CD8-positive, alpha-beta T cell (primary cell): Measurements from ENCODE around the gene RINL. TPM values are rescaled to one million over a fixed set of nuclear protein-coding genes. Genes with fewer than 3 reads are reported as not detected.

Experiments used
- total RNA-seq, 46 experiments: library from RNA in 2 of 46; stranded (reverse) in 2 of 46; gene quantifications; one replicate each; pipeline ENCODE4 v1.2.3 and lab custom pipeline; 2021 to 2026

Gene RINL
- total RNA-seq, 2 experiments from 2014 or later = 18.1 to 18.4 TPM

Other genes with a start within 250 kb of the RINL start
- 100 to 1,000 TPM; 110 to 111 TPM for gene ACTN4, start 230.6 kb downstream of the RINL start, total RNA-seq
- 1 to 10 TPM; 2.7 to 3.2 TPM for gene CAPN12, start 133.8 kb downstream of the RINL start, total RNA-seq
- not detected for gene LGALS7, start 104.8 kb downstream of the RINL start, total RNA-seq
- not detected for gene LGALS7B, start 89.1 kb downstream of the RINL start, total RNA-seq
- 1 to 10 TPM; 1.8 to 3.4 TPM for gene LGALS4, start 65.3 kb downstream of the RINL start, total RNA-seq
- 10 to 100 TPM; 30.1 to 32.8 TPM for gene ECH1, start 46.5 kb downstream of the RINL start, total RNA-seq
- 100 to 1,000 TPM; 615 to 625 TPM for gene HNRNPL, start 28.3 kb downstream of the RINL start, total RNA-seq
- gene SIRT2, start 21.3 kb upstream of the RINL start, total RNA-seq = 10 to 100 TPM; 90.6 to 95.1 TPM
- gene NFKBIB, start 21.7 kb upstream of the RINL start, total RNA-seq = 10 to 100 TPM; 62.9 to 66.1 TPM
- 1 to 10 TPM in 1 of 2 experiments, under 1 TPM in 1; 0.97 to 1.0 TPM for gene CCER2, start 33.9 kb upstream of the RINL start, total RNA-seq
- 10 to 100 TPM; 24.3 to 26.1 TPM for gene SARS2, start 52.5 kb upstream of the RINL start, total RNA-seq
- 10 to 100 TPM; 14.4 to 15.7 TPM for gene MRPS12, start 52.7 kb upstream of the RINL start, total RNA-seq
- gene FBXO17, start 97.5 kb upstream of the RINL start, total RNA-seq = not detected
- not detected for gene FBXO27, start 154.3 kb upstream of the RINL start, total RNA-seq
- gene ACP7, start 206.1 kb upstream of the RINL start, total RNA-seq = not detected
- 1 to 10 TPM; 6.4 to 7.8 TPM for gene PAK4, start 247.5 kb upstream of the RINL start, total RNA-seq